K562 (cell line): ENCODE measurements around the gene FOXK2.

Experiments used
- EHMT2 ChIP-seq: fragments of 450-650 bp; IDR thresholded peaks from 2 replicates; pipeline ENCODE4 v1.6.1; 2018; ENCODE audit warnings: antibody characterized with exemption
- ETV6 ChIP-seq, 3 experiments: fragments of 150-350 bp in 1 of 3; sonication (generic) in 1 of 3; formaldehyde crosslinking in 1 of 3; IDR thresholded peaks; 2 replicates each; pipeline versions ENCODE4 v1.6.1 to v1.8.0; 2014 to 2022; ENCODE audit warnings: borderline replicate concordance in 2 of 3, low read depth in 2 of 3, antibody characterized with exemption in 1 of 3, low read length in 1 of 3, mild to moderate bottlenecking in 1 of 3, missing genetic modification reagents in 1 of 3
- EZH2 ChIP-seq: IDR thresholded peaks from 2 replicates; pipeline ENCODE4 v1.6.1; 2012; ENCODE audit warnings: low read depth, mild to moderate bottlenecking, inconsistent platforms, low read length, borderline replicate concordance
- HMG20A ChIP-seq: fragments of 450-650 bp; formaldehyde crosslinking; conservative IDR thresholded peaks from 2 replicates; pipeline ENCODE4 v1.4.0; 2020; ENCODE audit warnings: mild to moderate bottlenecking, mixed read lengths
- HNRNPUL1 ChIP-seq: fragments of 200-400 bp; formaldehyde crosslinking; IDR thresholded peaks from 2 replicates; pipeline ENCODE4 v1.6.1; 2017; ENCODE audit warnings: low read length
- KAT8 ChIP-seq: fragments of 450-650 bp; IDR thresholded peaks from 2 replicates; pipeline ENCODE4 v1.6.1; 2016; ENCODE audit warnings: low read depth, mild to moderate bottlenecking
- RAD21 ChIP-seq, 2 experiments: fragments of 250-450 bp in 1 of 2; fragments of 450-650 bp in 1 of 2; sonication (Bioruptor Pico) in 1 of 2; formaldehyde crosslinking in 1 of 2; IDR thresholded peaks in 1 of 2; conservative IDR thresholded peaks in 1 of 2; 2 replicates each; pipeline versions ENCODE4 v1.4.0 to v1.8.0; 2020 to 2022; ENCODE audit warnings: mild to moderate bottlenecking in 2 of 2, moderate library complexity in 1 of 2
- SAP30 ChIP-seq: fragments of 200-600 bp; sonication (generic); IDR thresholded peaks from 2 replicates; pipeline ENCODE4 v1.6.1; 2012; ENCODE audit warnings: borderline replicate concordance, low read depth, mild to moderate bottlenecking, moderate library complexity, low read length, control low read depth, inconsistent platforms; ENCODE audit not compliant: insufficient read depth, poor library complexity, severe bottlenecking
- SMAD2 ChIP-seq: fragments of 150-350 bp; IDR thresholded peaks from 2 replicates; pipeline ENCODE4 v1.6.1; 2014; ENCODE audit warnings: low read depth, mild to moderate bottlenecking, low read length
- ZC3H11A ChIP-seq: IDR thresholded peaks from 2 replicates; pipeline ENCODE4 v1.6.1; 2012; ENCODE audit warnings: low read depth, low read length, improper control_type of control experiment
- ZNF232 ChIP-seq: sonication (generic); formaldehyde crosslinking; IDR thresholded peaks from 2 replicates; pipeline ENCODE4 v1.8.0; 2022; ENCODE audit warnings: mild to moderate bottlenecking, missing genetic modification reagents
- TF ChIP-seq, protein P1 (sequence below): sonication (generic); formaldehyde crosslinking; IDR thresholded peaks from 2 replicates; pipeline ENCODE4 v1.8.1; 2023; ENCODE audit warnings: missing genetic modification reagents, mild to moderate bottlenecking, borderline replicate concordance

DNA sequence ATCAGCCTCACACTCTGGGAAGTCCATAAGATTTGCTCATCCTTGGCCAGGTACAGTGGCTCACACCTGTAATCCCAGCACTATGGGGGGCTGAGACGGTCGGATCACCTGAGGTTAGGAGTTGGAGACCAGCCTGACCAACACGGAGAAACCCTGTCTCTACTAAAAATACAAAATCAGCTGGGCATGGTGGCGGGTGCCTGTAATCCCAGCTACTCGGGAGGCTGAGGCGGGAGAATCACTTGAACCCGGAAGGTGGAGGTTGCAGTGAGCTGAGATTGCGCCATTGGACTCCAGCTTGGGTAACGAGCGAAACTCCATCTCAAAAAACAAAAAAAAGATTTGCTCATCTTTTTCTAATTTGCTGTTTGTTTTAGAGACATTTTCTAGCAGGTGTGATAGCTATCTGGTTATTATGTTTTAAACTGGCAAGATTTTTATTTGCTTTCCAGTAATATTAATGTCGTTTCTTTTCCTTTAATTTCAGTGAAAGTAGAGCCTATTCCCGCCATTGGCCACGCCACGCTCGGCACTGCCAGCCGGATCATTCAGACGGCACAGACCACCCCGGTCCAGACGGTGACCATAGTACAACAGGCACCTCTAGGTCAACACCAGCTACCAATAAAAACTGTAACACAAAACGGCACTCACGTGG lies 67.2 kb downstream of the FOXK2 start:
- no peak for TF ChIP-seq EHMT2
- no peak for TF ChIP-seq HMG20A (CRISPR knock-in tag)
- no peak for TF ChIP-seq SAP30
- no peak for TF ChIP-seq HNRNPUL1
- no peak for TF ChIP-seq ZNF232
- no peak for TF ChIP-seq SMAD2
- no peak for TF ChIP-seq EZH2
- no peak for TF ChIP-seq ZC3H11A
- TF ChIP-seq, protein P1, sequence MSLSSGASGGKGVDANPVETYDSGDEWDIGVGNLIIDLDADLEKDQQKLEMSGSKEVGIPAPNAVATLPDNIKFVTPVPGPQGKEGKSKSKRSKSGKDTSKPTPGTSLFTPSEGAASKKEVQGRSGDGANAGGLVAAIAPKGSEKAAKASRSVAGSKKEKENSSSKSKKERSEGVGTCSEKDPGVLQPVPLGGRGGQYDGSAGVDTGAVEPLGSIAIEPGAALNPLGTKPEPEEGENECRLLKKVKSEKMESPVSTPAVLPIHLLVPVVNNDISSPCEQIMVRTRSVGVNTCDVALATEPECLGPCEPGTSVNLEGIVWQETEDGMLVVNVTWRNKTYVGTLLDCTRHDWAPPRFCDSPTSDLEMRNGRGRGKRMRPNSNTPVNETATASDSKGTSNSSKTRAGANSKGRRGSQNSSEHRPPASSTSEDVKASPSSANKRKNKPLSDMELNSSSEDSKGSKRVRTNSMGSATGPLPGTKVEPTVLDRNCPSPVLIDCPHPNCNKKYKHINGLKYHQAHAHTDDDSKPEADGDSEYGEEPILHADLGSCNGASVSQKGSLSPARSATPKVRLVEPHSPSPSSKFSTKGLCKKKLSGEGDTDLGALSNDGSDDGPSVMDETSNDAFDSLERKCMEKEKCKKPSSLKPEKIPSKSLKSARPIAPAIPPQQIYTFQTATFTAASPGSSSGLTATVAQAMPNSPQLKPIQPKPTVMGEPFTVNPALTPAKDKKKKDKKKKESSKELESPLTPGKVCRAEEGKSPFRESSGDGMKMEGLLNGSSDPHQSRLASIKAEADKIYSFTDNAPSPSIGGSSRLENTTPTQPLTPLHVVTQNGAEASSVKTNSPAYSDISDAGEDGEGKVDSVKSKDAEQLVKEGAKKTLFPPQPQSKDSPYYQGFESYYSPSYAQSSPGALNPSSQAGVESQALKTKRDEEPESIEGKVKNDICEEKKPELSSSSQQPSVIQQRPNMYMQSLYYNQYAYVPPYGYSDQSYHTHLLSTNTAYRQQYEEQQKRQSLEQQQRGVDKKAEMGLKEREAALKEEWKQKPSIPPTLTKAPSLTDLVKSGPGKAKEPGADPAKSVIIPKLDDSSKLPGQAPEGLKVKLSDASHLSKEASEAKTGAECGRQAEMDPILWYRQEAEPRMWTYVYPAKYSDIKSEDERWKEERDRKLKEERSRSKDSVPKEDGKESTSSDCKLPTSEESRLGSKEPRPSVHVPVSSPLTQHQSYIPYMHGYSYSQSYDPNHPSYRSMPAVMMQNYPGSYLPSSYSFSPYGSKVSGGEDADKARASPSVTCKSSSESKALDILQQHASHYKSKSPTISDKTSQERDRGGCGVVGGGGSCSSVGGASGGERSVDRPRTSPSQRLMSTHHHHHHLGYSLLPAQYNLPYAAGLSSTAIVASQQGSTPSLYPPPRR (CRISPR knock-in tag), result no peak
- TF ChIP-seq RAD21 (CRISPR knock-in tag; conservative IDR thresholded peaks at IDR 0.05 in 1 of 2, IDR thresholded peaks at IDR 0.05 in 1 of 2), result no peak
- no peak for TF ChIP-seq ETV6 (IDR thresholded peaks at IDR 0.05; ENCODE audit: borderline replicate concordance in 1 of 2, low read depth in 2 of 2, low read length in 1 of 2)
- no peak for TF ChIP-seq ETV6 (CRISPR knock-in tag; IDR thresholded peaks at IDR 0.05; ENCODE audit: borderline replicate concordance)
- no peak for TF ChIP-seq KAT8
